HG03571 (cell line): ENCODE measurements around the gene ALDH3A2.
"Not testable (repeated sequence)": the region's sequence is repeated elsewhere in the genome, so short reads cannot be mapped to it uniquely, and the experiment has no call there.

ENCODE experiments used
- ATAC-seq: cut with Tn5 transposase; IDR thresholded peaks from one replicate; pipeline ENCODE4 v1.9.1; 2021; ENCODE audit not compliant: unreplicated experiment

The ALDH3A2 gene

DNA sequence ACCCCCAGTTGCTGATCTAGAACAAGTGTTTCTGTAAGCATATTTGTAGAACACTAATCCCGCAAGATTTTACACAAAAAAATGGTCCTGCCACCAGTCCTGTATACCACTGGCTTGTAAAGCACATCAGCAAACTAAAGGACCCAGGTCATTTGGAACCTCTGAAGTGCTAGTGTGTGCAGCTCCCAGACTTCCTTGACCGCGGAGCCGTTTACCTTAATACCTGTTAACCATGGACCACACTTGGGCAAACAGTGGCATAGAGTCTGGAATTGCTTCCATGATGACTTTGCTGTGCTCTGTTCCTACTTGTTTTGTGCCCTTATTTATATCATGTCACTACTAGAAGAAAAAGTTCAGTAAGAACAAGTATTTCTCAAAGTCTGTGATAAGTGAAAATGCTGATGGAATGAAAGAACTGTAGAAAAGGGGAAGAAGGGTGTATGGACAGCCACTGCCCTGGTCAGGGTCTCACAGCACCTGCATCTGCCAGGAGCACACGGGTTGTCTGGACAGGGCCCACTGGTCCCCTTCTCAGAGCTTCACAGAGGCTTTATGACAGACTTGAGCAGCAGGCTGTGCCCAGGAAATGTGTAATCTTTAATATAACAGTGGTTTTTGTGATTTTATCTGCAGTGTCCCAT is 29.3 kb downstream of the ALDH3A2 start:
- ATAC-seq: no peak

DNA sequence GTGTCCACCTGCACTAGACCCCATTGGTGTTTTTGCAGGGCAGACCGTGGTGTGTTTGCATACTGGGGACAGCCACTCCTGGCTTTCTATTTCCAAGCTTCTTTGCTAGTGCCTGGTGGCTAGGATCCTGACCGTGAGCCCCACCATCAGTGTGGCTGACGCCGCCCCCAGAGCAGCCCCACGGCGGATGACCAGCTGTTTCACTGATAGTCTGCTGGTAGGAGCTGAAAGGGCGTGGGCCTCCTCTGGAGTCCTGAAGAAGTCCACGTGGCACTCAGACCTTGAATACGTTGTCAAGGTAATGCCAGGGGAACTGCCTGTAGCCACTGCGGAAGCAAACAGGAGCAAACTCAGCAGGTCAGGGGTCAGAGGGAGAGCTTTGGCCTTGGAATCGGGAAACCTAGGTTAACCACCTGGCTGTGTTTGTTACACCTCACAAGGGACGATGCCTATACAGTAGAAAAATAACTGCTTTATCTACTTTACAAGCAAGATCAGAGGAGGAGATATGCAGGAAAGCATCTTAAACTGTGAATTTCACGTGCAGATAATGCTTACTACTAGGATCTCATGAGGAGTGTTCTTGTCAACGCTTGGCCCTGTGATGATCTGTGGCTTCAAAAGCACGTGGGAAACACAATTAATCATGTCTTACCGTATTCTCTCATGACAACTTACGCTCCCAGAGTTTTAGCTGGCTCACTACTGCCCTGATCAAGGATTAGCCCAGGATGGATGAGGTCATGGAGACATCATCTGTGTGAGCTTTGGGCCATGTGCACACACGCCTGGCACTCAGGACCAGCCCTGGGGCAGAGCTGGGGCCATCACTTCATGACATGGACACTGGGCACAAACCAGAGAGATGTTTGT is 30.3 kb downstream of the ALDH3A2 start:
- no peak for ATAC-seq

DNA sequence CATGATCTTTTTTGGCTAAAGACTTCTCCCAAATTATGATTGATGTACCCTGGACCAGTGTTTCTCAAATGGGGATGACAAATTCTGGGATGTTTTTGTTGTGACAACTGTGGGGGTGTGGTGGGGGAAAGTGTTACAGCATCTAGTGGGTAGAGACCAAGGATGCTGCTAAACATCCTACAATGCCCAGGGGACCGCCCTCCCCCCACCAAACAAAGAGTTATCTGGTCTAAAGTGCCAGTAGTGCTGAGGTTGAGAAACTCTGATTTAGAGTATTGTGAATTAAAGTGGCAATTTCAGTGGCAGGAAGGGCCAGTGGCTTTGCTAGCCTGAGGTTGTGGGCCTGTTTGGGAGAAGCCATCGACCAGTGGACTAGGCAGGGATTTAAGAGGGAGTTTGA is 34.6 kb downstream of the ALDH3A2 start:
- no peak for ATAC-seq

DNA sequence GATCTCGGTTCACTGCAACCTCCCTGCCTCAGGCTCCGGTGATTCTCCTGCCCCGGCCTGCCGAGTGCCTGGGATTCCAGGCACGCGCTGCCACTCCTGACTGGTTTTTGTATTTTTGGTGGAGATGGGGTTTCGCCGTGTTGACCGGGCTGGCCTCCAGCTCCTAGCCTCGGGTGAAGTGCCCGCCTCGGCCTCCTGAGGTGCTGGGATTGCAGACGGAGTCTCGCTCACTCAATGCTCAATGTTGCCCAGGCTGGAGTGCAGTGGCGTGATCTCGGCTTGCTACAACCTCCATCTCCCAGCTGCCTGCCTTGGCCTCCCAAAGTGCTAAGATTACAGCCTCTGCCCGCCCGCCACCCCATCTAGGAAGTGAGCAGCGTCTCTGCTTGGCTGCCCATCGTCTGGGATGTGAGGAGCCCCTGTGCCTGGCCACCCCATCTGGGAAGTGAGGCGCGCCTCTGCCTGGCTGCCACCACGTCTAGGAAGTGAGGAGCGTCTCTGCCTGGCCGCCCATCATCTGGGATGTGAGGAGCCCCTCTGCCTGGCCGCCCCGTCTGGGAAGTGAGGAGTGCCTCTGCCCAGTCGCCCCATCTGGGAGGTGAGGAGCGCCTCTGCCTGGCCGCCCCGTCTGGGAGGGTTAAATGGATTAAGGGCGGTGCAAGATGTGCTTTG is 36.5 kb downstream of the ALDH3A2 start:
- ATAC-seq: not testable (repeated sequence)

DNA sequence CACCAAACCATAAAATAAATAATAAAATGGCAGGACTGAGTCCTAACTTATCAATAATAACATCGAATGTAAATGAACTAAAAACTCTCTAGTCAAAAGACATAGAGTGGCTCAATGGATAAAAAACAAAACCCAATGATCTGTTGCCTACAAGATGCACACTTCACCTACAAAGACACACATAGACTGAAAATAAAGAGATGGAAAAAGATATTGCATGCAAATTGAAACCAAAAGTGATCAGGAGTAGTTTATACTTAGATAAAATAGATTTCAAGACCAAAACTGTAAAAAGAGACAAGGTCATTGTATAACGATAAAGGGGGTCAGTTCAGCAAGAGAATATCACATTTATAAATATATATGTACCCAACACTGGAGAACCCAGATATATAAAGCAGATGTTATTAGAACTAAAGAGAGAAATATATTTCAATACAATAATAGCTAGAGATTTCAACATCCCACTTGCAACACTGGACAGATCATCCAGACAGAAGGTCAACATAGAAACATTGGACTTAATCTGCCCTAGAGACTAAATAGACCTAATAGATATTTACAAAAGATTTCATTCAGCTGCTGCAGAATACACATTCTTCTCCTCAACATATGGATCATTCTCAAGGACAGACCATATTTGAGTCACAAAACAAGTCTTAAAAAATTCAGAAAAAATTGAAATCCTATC is 38.0 kb downstream of the ALDH3A2 start:
- ATAC-seq: no peak

DNA sequence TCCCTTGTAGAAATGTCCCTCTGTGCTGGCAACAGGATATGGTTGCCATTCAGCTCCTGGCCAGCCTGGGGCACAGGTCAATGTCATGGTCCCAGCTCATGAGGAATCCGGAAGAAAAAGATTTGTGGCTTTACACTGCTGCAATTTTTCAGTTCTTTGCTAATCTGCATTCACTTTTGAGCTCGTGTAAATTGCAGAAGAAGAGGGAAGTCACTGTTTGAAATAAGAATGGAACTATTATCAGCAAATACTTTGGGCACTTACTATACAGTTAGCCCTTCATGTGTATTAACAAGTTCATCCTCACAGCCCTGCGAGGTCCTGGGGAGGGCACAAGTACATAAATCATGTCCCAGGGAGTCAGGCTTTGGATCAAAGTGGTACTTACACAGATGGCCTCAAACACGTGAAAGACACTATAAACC is 53.7 kb downstream of the ALDH3A2 start:
- no peak for ATAC-seq

DNA sequence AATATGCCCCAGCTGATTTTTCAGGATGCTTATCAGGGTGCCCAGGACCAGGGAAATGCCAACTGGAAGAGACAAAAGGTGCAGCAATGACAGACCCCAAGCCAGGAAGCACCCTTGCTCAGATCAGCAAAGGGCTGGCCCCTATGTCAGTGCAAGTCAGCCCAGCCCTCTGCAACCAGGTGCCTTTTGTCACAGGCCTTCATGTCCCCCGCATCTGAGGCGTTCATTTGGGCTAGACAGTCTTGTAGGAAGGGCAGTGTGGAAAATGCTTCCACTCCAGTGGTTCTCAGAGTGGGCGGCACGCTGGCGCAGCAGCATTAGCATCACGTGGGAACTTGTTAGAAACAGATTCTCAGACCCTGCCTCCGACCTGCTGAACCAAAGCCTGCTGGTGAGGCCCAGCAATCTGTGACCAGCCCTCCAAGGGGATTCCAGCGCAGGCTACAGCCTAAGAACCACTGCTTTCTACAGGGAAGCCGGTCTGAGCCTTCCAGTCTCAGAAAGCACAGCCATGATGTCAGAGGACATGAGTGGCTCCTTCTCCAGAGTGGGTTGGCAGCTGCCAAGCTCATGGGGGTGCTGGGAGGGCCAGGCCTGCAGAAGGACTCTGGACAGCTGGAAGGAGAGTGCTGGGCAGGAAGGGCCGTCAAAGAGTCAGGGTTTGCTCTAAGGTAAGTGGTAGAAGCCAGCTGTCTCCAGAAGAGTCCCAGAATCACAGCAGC is 54.7 kb downstream of the ALDH3A2 start:
- no peak for ATAC-seq

DNA sequence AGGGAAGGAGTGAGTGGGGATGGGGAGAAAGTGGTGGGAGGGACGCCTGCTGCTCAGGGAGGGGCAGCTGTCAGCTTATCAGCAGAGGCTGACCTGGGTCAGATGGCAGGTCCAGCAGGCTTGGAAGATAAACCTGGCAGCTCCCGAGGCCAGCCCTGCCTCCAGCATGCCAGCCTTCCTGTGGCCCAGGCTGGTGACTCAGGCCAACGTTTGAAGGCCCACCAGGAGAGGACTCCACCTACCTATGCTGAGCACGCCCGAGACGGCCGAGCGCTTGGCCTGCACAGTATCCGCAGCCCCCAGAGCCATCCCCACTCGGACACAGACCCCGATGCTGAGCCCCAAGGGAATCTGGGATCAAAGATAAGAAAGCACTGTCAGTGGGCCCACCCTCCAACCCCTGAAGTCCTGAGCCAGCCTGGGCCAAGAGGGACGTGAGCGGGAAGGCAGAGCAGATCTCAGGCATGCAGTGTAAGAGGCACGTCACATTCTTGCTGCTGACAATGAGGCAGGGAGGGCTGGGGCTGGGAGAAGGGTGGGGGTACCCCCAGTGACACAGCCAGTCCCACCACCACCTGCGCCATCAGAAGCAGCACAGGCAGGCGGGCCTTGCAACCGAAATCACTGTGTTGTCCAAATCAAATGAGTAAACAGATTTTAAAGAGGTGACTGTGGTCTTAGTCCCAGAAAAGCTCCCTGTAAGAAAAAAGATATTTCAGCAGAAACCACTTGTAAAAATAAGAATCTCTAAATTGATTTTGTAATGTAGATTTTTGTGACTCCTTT is 55.5 kb downstream of the ALDH3A2 start:
- ATAC-seq: no peak

DNA sequence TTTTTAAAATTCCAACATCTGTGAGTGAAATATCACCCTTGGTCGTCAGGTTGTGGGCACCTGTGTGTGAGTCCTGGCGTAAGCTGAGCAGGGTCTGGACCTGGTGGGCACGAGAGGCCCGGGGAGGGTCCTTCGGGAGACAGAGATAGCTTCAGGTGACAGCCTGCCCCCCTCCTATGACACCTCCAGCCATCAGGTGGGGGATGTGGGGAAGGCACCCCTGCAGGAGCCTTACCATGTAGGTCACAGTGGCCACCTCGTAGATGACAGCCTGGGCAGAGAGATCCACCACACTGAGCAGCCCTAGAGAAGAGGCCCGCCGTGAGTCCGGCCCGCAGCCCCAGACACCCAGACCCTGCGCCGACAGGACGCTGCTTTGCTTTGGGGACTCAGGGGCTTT is 56.6 kb downstream of the ALDH3A2 start:
- ATAC-seq: no peak

DNA sequence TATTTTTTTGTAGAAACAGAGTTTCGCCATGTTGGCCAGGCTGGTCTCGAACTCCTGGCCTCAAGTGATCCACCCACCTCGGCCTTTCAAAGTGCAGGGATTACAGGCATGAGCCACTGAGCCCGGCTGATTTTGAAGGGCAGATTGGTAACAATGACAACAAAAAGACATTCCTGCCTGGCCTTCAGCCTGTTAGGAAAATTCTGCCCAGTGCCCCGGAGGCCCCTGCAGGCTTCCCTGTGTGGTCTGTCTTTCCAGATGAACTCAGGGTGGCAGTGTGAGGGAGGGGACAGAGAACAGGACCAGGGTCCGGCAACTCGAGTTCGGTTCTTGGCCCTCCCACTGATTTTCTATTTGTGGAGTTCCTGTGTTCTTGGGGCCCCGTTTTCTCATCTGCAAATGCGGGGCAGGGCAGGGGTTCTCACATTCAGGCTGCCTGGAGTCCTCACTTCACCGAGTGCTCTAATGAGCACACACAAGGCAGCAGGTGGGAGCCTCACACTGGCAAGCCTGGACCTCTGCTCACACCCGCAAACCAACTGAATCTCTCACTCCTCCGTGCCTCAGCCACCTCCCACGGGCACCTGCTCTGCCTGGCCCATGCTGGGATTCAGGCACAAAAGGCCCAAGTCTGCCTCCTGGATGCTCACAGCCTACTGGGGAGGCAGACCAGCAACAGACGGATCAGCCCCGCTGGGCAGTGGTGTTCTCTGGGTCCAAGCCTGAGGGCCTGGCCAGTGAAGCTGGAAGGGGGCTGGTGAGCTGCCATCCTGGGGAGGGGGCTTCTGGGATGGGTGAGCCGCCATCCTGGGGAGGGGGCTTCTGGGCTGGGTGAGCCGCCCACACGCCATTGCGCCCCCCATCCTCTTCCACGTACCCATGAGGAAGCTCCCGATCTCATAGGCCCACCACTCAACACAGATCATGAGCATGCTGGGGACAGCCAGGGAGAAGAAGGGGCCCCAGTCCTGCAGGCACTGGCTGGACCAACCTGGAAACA is 57.5 kb downstream of the ALDH3A2 start:
- no peak for ATAC-seq

DNA sequence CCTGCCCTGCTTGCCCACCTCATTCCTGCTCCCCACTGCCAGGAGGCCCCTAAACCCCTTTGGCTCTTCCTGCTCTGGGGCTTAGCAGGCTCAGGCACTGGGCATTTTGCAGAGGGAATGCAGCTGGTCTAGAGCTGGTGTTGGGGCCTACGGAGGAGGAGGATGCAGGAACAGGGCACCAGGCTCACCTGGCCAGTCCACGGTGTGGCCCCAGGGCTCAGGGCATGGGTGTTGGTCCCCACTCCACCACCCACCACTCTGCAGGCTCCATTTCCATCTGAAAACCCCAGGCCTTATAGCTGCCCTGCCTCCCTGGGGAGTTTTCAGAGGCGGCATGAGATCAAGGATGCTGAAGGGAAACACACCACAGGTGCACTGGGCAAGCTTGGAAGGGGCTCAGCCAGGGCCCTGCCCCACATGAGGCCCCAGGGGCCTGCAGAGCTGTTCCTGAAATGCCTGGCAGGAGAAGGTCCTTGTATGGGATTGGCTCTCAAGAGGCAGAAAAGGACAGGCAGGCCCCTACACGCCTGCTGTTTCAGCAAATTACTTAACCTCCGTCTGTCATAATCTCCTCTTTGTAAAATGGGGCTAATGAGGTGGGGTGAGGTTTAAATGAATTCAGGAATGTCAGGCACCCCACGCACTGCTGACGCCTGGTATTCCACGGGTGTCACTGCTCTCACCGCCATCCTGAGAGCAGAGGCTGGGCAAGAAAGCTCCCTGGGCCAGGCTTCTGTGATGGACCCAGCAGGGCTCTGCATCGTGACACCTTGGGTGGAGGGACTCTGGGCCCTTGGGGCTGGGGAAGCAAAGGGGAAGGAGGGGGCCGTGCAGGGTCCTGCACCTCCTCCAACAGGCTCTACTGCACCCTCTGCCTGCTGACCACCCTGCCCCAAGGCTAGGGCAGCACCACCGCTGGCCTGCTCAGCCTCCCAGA is 58.5 kb downstream of the ALDH3A2 start:
- ATAC-seq: no peak

DNA sequence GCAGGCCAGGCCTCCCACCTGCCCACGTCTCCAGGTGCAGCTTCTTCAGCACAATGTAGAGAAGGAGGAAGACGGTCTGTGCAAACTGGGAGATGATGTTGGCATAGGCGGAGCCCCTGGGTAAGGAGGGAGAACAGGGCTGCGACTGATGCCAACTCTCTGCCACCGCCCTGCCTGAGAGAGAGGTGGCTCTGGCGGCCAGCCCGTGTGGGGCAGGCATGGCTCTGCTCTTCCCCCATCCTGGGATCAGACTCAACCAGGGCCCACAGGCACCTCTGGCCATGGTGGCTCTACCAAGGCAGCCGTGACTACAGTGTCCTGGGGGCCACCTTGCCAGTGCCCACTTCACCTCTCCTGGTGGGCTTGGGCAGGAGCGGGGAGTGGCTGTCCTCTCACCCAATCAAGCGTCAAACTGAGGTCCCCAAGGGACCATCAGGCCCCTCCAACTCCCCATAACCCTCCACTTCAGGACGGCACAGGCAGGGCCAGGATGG is 59.2 kb downstream of the ALDH3A2 start:
- ATAC-seq: no peak

DNA sequence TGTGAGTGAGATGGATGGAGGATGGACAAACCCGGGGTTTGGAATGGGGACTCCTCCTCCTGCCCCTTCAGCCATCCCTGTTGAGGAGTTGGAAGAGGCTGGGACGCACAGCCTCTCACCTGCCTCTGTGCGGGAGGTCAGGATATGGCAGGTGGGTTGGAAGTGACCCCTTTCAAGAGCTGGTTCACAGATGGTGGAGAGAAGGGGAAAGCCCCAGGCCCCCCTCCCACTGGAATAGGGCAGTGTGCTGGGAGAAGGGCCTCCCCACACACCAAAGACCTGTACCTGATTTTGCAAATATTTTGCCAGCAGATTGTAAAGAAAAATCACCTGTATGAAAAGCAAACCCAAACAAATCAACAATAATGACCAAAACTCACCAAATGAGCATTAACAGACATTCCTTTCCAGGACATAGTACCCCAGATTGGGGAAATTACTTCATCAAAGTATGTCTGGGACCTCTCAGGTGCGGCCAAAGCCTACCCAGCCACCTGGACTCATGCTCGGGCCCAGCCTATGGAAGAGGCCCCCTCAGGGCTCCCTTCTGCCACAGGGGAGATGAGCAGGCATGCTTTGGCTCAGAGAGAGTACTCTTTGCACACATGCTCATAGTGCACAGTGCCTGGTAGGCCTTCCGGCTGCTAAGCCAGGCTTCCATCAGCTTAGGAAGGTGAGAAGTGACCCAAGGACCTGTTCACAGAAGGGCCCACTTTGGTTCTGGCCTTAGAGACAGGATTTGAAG is 60.1 kb downstream of the ALDH3A2 start:
- ATAC-seq: no peak

DNA sequence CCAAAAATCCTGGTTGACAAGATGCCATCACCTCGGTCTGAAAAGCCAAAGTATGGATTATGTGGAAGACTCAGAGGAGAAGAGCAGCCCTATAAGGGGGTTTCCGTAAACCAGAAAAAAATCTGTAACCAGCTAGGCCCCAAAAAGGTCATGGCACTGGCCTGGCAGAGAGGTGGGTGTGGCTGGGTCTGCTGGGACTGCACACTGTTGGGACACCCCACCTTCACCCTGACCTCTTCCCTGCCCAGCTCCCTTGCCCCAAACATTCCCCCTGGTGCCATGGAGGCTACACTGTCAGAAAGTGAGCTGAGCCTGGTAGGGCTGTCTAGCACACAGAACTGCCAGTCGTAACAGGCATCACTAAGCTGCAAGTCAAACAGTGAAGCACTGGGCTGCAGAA is 61.3 kb downstream of the ALDH3A2 start:
- ATAC-seq: no peak

DNA sequence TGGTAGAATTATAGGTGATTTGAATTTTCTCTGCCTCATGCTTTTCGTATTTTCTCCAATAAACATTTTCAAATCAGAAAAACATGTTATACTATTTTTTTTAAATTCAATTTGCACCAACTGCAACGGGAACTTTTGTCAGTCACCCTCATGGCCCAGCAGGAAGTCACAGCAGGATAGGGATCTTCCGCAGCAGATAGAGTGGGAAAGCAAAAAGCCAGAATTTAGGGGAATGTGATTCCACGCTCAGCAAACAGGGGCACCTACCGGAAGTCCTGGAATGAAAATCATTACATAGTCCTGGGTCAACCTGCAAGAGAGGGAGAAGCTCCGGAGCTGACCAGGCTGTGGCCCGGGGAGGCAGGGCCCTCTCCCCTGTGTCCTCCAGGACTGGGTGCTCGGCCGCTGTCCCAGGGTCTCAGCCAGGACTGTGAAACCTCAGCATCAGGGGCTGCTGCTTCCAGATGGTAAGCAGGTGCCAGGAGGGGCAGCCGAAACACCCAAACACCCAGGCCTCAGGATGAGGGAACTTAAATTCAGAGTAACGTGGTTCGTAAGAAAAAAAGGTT is 64.0 kb downstream of the ALDH3A2 start:
- ATAC-seq: no peak

DNA sequence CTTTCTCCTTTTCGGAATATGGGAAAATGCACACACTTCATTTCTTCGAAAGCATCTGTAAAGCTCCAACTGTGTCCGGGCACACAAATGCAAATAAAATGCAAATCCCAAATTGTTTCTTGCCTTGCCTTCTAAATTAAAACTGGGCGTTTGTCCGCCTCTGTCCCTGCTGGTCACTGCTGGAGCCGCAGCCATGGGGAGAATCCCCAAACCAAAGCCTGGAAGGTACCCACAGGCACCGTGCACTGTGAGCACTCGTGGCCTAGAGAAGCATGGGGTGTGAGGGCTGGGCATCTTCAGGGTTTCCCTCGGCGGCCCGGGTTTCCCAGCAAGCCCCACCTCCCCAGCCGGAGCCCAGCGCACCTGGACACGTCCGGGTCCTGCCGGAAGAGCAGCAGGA is 64.9 kb downstream of the ALDH3A2 start:
- no peak for ATAC-seq
